ENCODE measurements around the gene CORO1C. TPM values are rescaled to one million over a fixed set of nuclear protein-coding genes. Genes with fewer than 3 reads are reported as not detected.

Gene CORO1C
- total RNA-seq, 1 donor from 2014 or later, result 65.3 TPM

- Mint-ChIP-seq H3K4me3 (no peak overlapping the region), H3K4me1 (peaks cover 72% of the 10 kb centered on the region), H3K9me3 (no peaks in the 10 kb centered on the region), H3K27me3 (ENCODE audit: low read depth) (no peaks in the 10 kb centered on the region), H3K27ac (peak overlapping the region; percentile 88), H3K36me3 (peaks cover 12% of the 10 kb centered on the region)
- no peak for DNase-seq (ENCODE audit: low spot score in 2 of 2, unreplicated experiment in 2 of 2)
- no peak for TF ChIP-seq CTCF (IDR thresholded peaks at IDR 0.05; ENCODE audit: unreplicated experiment)
Observed at GRCh38 chr12:108696111-108696995, 35.0 kb downstream of the CORO1C start.

GRCh38 chr12:108694812-108695278 is 36.5 kb downstream of the CORO1C start:
- H3K27me3 Mint-ChIP-seq (ENCODE audit: low read depth), result no peaks in the 10 kb centered on the region
- no peaks in the 10 kb centered on the region for H3K9me3 Mint-ChIP-seq
- H3K4me3 Mint-ChIP-seq, result no peak overlapping the region
- H3K36me3 Mint-ChIP-seq, result peaks cover 12% of the 10 kb centered on the region
- peaks cover 72% of the 10 kb centered on the region for H3K4me1 Mint-ChIP-seq
- H3K27ac Mint-ChIP-seq, result peak overlapping the region; percentile 88
- no peak for DNase-seq (ENCODE audit: low spot score in 2 of 2, unreplicated experiment in 2 of 2)
- TF ChIP-seq CTCF (IDR thresholded peaks at IDR 0.05; ENCODE audit: unreplicated experiment), result no peak

- H3K27me3 Mint-ChIP-seq (ENCODE audit: low read depth), result no peaks in the 10 kb centered on the region
Observed at GRCh38 chr12:108693751-108694150, 37.6 kb downstream of the CORO1C start.

GRCh38 chr12:108693186-108693730 is 38.1 kb downstream of the CORO1C start:
- no peaks in the 10 kb centered on the region for H3K9me3 Mint-ChIP-seq
- H3K27ac Mint-ChIP-seq, result peak overlapping the region; percentile 94
- H3K27me3 Mint-ChIP-seq (ENCODE audit: low read depth), result no peaks in the 10 kb centered on the region
- DNase-seq (ENCODE audit: low spot score in 2 of 2, unreplicated experiment in 2 of 2), result no peak
- no peak for TF ChIP-seq CTCF (IDR thresholded peaks at IDR 0.05; ENCODE audit: unreplicated experiment)
- H3K4me1 Mint-ChIP-seq, result peaks cover 74% of the 10 kb centered on the region
- H3K36me3 Mint-ChIP-seq, result peaks cover 4% of the 10 kb centered on the region
- H3K4me3 Mint-ChIP-seq, result no peak overlapping the region

More at GRCh38 chr12:108693751-108694150, 37.6 kb downstream of the CORO1C start:
- Mint-ChIP-seq H3K27ac (peak overlapping the region; percentile 94), H3K4me3 (no peak overlapping the region), H3K36me3 (peaks cover 7% of the 10 kb centered on the region), H3K4me1 (peaks cover 76% of the 10 kb centered on the region), H3K9me3 (no peaks in the 10 kb centered on the region)
- DNase-seq (ENCODE audit: low spot score in 2 of 2, unreplicated experiment in 2 of 2), result no peak
- TF ChIP-seq CTCF (IDR thresholded peaks at IDR 0.05; ENCODE audit: unreplicated experiment), result no peak

GRCh38 chr12:108691998-108692808 is 39.1 kb downstream of the CORO1C start:
- peaks cover 67% of the 10 kb centered on the region for H3K4me1 Mint-ChIP-seq
- H3K4me3 Mint-ChIP-seq, result peak overlapping the region; percentile 34
- H3K9me3 Mint-ChIP-seq, result no peaks in the 10 kb centered on the region
- no peak for DNase-seq (ENCODE audit: low spot score in 2 of 2, unreplicated experiment in 2 of 2)
- H3K27ac Mint-ChIP-seq, result peak overlapping the region; percentile 94
- TF ChIP-seq CTCF (IDR thresholded peaks at IDR 0.05; ENCODE audit: unreplicated experiment), result no peak
- H3K27me3 Mint-ChIP-seq (ENCODE audit: low read depth), result no peaks in the 10 kb centered on the region
- no peaks in the 10 kb centered on the region for H3K36me3 Mint-ChIP-seq

Measured in mesothelial cell of epicardium (in vitro differentiated cells).